Epithelial cell of alveolus of lung (primary cell): ENCODE measurements around the gene SLC2A14. TPM values are rescaled to one million over a fixed set of nuclear protein-coding genes. Genes with fewer than 3 reads are reported as not detected.

Source experiments
- total RNA-seq: library from RNA; depleted of rRNA; stranded (reverse); fragments of >200 nt; gene quantifications from 2 replicates; pipeline ENCODE4 v1.2.1, GENCODE V29; 2015

The SLC2A14 gene
- 0.26 TPM in 1 of 2 replicates, not detected in the other for total RNA-seq

GRCh38 chr12:7872566-7873319 lies at the start of gene SLC2A14:
Gene SLC2A14, minus strand, starts transcription at chr12:7872915. Its CDS starts 3,035 bp downstream, at chr12:7869880.

GRCh38 chr12:7788884-7789528 lies 83.7 kb downstream of the SLC2A14 start, which contains the start of gene NANOG:
Gene NANOG, plus strand, starts transcription at chr12:7789402. Its CDS starts 213 bp downstream, at chr12:7789615.

Other genes starting within 250 kb of the SLC2A14 start
- gene APOBEC1, start 207.0 kb downstream of the SLC2A14 start, total RNA-seq, result not detected in 2 replicates
- not detected in 2 replicates for gene GDF3, start 177.1 kb downstream of the SLC2A14 start, total RNA-seq
- gene DPPA3, start 161.5 kb downstream of the SLC2A14 start, total RNA-seq, result not detected in 2 replicates
- not detected in 2 replicates for gene CLEC4C, start 125.5 kb downstream of the SLC2A14 start, total RNA-seq
- gene NANOGNB, start 107.7 kb downstream of the SLC2A14 start, total RNA-seq, result not detected in 2 replicates
- not detected in 2 replicates for gene NANOG, start 83.5 kb downstream of the SLC2A14 start, total RNA-seq
- gene SLC2A3, start 63.3 kb upstream of the SLC2A14 start, total RNA-seq, result 46.7 and 123 TPM in 2 replicates
- gene FOXJ2, start 159.8 kb upstream of the SLC2A14 start, total RNA-seq, result 10.1 and 14.5 TPM in 2 replicates
- 1.9 TPM in 1 of 2 replicates, not detected in the other for gene C3AR1, start 193.4 kb upstream of the SLC2A14 start, total RNA-seq
- 34.6 and 38.2 TPM in 2 replicates for gene NECAP1, start 209.4 kb upstream of the SLC2A14 start, total RNA-seq